Neural progenitor cell (in vitro differentiated cells): ENCODE data around the gene GUCY1B1.

Experiments used
- EZH2 ChIP-seq: fragments of 200-600 bp; sonication (generic); IDR thresholded peaks from 2 replicates; pipeline ENCODE4 v1.6.1; 2017; ENCODE audit warnings: antibody characterized with exemption, mild to moderate bottlenecking, moderate library complexity
- TF ChIP-seq, protein P1 (sequence below): fragments of 200-600 bp; sonication (generic); IDR thresholded peaks from 2 replicates; pipeline ENCODE4 v1.5.1; 2017; ENCODE audit warnings: antibody characterized with exemption, mild to moderate bottlenecking

DNA sequence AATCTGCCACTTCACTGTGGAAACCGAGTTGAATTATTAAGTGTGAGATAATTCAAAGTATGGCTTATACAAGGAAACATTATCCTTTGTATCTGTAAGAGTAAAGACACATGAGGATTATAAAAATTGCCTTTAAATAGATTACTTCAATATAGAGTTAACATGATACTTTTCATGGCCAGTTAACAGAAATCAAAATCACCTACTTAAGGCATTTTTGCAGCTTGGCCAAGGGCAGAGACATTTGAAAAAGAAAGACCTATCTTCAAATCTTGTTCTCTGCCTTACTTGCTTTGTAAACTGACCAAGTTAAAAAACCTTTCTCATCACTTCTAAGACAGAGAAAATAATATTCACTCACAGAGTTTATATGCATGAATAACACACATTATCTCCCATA, 44.9 kb upstream of the GUCY1B1 start:
- no peak for TF ChIP-seq EZH2
- TF ChIP-seq, protein P1, sequence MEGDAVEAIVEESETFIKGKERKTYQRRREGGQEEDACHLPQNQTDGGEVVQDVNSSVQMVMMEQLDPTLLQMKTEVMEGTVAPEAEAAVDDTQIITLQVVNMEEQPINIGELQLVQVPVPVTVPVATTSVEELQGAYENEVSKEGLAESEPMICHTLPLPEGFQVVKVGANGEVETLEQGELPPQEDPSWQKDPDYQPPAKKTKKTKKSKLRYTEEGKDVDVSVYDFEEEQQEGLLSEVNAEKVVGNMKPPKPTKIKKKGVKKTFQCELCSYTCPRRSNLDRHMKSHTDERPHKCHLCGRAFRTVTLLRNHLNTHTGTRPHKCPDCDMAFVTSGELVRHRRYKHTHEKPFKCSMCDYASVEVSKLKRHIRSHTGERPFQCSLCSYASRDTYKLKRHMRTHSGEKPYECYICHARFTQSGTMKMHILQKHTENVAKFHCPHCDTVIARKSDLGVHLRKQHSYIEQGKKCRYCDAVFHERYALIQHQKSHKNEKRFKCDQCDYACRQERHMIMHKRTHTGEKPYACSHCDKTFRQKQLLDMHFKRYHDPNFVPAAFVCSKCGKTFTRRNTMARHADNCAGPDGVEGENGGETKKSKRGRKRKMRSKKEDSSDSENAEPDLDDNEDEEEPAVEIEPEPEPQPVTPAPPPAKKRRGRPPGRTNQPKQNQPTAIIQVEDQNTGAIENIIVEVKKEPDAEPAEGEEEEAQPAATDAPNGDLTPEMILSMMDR: no peak
